Choroid plexus epithelial cell (primary cell): ENCODE measurements around the gene DSTN.

Source experiments
- DNase-seq: peaks from one replicate; pipeline ENCODE4 v3.0.0-alpha.2; 2010; ENCODE audit warnings: low read depth
- H3K4me3 ChIP-seq: 2 replicates; pipeline ENCODE4 v1.5.1; 2011; ENCODE audit warnings: low read depth, mild to moderate bottlenecking, control low read depth, low read length, moderate library complexity
- CTCF ChIP-seq: conservative IDR thresholded peaks from 2 replicates; pipeline ENCODE4 v1.5.1; 2011; ENCODE audit warnings: low read depth, mild to moderate bottlenecking, control low read depth, inconsistent platforms, low read length, moderate library complexity

The DSTN gene

GRCh38 chr20:17631576-17632319, 61.9 kb downstream of the DSTN start:
- DNase-seq, result no peak
- no peak for TF ChIP-seq CTCF
- H3K4me3 ChIP-seq, result no peak overlapping the region

GRCh38 chr20:17633221-17633849, 63.5 kb downstream of the DSTN start:
- DNase-seq, result no peak
- H3K4me3 ChIP-seq, result no peak overlapping the region
- no peak for TF ChIP-seq CTCF

- no peak overlapping the region for H3K4me3 ChIP-seq
- DNase-seq, result no peak
- TF ChIP-seq CTCF, result no peak
Measured at GRCh38 chr20:17633850-17634500, 64.1 kb downstream of the DSTN start.

GRCh38 chr20:17634661-17635331, 64.9 kb downstream of the DSTN start:
- H3K4me3 ChIP-seq, result no peak overlapping the region
- DNase-seq, result peak; percentile 15
- TF ChIP-seq CTCF, result no peak

- no peak overlapping the region for H3K4me3 ChIP-seq
- DNase-seq, result peak; percentile 33
- no peak for TF ChIP-seq CTCF
Measured at GRCh38 chr20:17635332-17636244, 65.7 kb downstream of the DSTN start.
